ENCODE data around the gene FRS2. TPM values are rescaled to one million over a fixed set of nuclear protein-coding genes. Genes with fewer than 3 reads are reported as not detected.

The FRS2 gene
- total and polyA plus RNA-seq, 2 donors, result 8.4 to 15.9 TPM

DNA sequence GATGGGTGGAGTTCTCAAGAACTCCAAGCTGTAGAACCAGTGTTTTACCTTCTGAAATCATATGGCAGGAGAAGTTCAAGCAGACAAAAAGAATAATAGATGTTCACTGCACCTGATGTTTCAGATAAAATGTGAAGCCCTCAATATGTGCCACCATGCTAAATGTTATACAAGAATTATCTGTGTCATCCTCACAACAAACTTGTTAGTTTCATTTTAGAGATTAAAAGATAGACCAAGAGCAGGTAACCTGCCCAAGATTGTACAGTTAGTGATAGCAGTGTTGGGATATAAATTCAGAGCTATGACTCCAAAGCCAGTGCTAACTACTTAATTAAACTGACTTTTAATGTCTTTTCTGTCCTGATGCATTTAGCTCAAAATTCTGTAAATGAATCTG, 44.7 kb downstream of the FRS2 start:
- no peaks in the 10 kb centered on the region for H3K9me3 ChIP-seq (ENCODE audit: control insufficient read depth in 2 of 2, insufficient read depth in 1 of 2, low read length in 1 of 2)
- no peak for DNase-seq (ENCODE audit: low read depth in 6 of 9, low spot score in 9 of 9)
- H3K27me3 ChIP-seq (ENCODE audit: control insufficient read depth in 2 of 2, insufficient read depth in 1 of 2, low read length in 1 of 2), result no peaks in the 10 kb centered on the region
- no peak overlapping the region for H3K27ac ChIP-seq (ENCODE audit: low read depth in 1 of 2, low read length in 1 of 2)
- H3K36me3 ChIP-seq (ENCODE audit: control insufficient read depth in 2 of 2, insufficient read depth in 2 of 2, low read length in 1 of 2), result no peaks in the 10 kb centered on the region
- H3K4me1 ChIP-seq (ENCODE audit: control insufficient read depth in 2 of 2, insufficient read depth in 2 of 2, low read length in 2 of 2), result peaks cover 0 to 4% of the 10 kb centered on the region in 2 donors
- H3K4me3 ChIP-seq (ENCODE audit: low read length in 2 of 2), result no peak overlapping the region

- DNase-seq (ENCODE audit: low read depth in 6 of 9, low spot score in 9 of 9), result no peak
- H3K4me1 ChIP-seq (ENCODE audit: control insufficient read depth in 2 of 2, insufficient read depth in 2 of 2, low read length in 2 of 2), result peaks cover 0 to 4% of the 10 kb centered on the region in 2 donors
Measured at GRCh38 chr12:69515394-69515930, 45.3 kb downstream of the FRS2 start.

DNA sequence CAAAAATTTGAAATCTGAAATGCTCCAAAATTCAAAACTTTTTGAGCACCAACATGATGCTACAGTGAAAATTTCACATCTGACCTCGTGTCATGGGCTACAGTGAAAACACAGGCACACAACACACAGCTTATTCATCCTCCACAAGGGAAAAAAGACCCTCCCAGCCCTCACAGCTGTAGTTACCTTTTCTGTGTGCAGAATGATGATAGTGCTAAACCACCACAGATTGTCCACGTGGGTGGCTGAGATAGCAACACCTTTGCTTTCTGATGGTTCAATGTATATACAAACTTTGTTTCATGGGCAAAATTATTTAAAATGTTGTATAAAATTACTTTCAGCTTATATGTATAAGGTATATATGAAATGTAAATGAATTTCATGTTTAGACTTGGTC, 46.8 kb downstream of the FRS2 start:
- Histone ChIP-seq H3K4me1 (ENCODE audit: control insufficient read depth in 2 of 2, insufficient read depth in 2 of 2, low read length in 2 of 2) (peaks cover 0 to 2% of the 10 kb centered on the region in 2 donors), H3K4me3 (ENCODE audit: low read length in 2 of 2) (no peak overlapping the region), H3K27ac (ENCODE audit: low read depth in 1 of 2, low read length in 1 of 2) (no peak overlapping the region), H3K27me3 (ENCODE audit: control insufficient read depth in 2 of 2, insufficient read depth in 1 of 2, low read length in 1 of 2) (no peaks in the 10 kb centered on the region), H3K36me3 (ENCODE audit: control insufficient read depth in 2 of 2, insufficient read depth in 2 of 2, low read length in 1 of 2) (no peaks in the 10 kb centered on the region), H3K9me3 (ENCODE audit: control insufficient read depth in 2 of 2, insufficient read depth in 1 of 2, low read length in 1 of 2) (no peaks in the 10 kb centered on the region)
- no peak for DNase-seq (ENCODE audit: low read depth in 6 of 9, low spot score in 9 of 9)
- 89% methylated on average over 2 of the region's 2 CpGs for WGBS

More at GRCh38 chr12:69515394-69515930, 45.3 kb downstream of the FRS2 start:
- no peak overlapping the region for H3K4me3 ChIP-seq (ENCODE audit: low read length in 2 of 2)
- H3K9me3 ChIP-seq (ENCODE audit: control insufficient read depth in 2 of 2, insufficient read depth in 1 of 2, low read length in 1 of 2), result no peaks in the 10 kb centered on the region
- 90% methylated on average over 5 of the region's 5 CpGs for WGBS
- H3K27ac ChIP-seq (ENCODE audit: low read depth in 1 of 2, low read length in 1 of 2), result no peak overlapping the region
- no peaks in the 10 kb centered on the region for H3K36me3 ChIP-seq (ENCODE audit: control insufficient read depth in 2 of 2, insufficient read depth in 2 of 2, low read length in 1 of 2)
- no peaks in the 10 kb centered on the region for H3K27me3 ChIP-seq (ENCODE audit: control insufficient read depth in 2 of 2, insufficient read depth in 1 of 2, low read length in 1 of 2)

DNA sequence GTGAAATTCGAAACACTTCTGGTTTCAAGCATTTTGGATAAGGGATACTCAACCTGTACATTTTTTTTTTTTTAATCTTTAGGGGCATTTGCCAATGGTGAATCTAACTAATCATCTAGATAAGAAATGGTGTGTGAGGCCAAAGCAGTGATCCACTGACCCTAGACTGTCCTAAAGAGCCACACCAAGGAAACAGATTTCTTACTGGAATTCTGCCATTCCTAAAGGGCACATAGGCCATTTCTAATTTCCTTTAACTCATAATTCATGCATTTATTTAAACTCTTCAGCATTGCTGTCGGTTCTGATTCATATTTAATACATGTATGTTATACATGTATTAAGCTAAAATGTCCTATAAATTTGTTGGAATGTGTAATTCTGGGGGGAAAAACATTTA, 47.2 kb downstream of the FRS2 start:
- 97% methylated on average over 2 of the region's 2 CpGs for WGBS
- Histone ChIP-seq H3K27ac (ENCODE audit: low read depth in 1 of 2, low read length in 1 of 2) (no peak overlapping the region), H3K27me3 (ENCODE audit: control insufficient read depth in 2 of 2, insufficient read depth in 1 of 2, low read length in 1 of 2) (no peaks in the 10 kb centered on the region), H3K4me3 (ENCODE audit: low read length in 2 of 2) (no peak overlapping the region), H3K4me1 (ENCODE audit: control insufficient read depth in 2 of 2, insufficient read depth in 2 of 2, low read length in 2 of 2) (no peaks in the 10 kb centered on the region), H3K36me3 (ENCODE audit: control insufficient read depth in 2 of 2, insufficient read depth in 2 of 2, low read length in 1 of 2) (no peaks in the 10 kb centered on the region), H3K9me3 (ENCODE audit: control insufficient read depth in 2 of 2, insufficient read depth in 1 of 2, low read length in 1 of 2) (no peaks in the 10 kb centered on the region)
- no peak for DNase-seq (ENCODE audit: low read depth in 6 of 9, low spot score in 9 of 9)

DNA sequence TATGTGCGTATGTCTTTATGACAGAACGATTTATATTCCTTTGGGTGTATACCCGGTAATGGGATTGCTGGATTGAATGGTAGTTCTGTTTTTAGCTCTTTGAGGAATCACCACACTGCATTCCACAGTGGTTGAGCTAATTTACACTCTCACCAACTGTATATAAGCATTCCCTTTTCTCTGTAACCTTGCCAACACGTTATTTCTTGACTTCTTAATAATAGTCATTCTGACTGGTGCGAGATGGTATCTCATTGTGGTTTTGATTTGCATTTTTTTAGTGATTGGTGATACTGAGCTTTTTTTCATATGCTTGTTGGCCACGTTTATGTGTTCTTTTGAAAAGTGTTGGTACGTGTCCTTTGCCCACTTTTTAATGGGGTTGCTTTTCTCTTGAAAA, 49.7 kb downstream of the FRS2 start:
- no peak for DNase-seq (ENCODE audit: low read depth in 6 of 9, low spot score in 9 of 9)
- WGBS, result 97% methylated on average over 7 of the region's 7 CpGs
- Histone ChIP-seq H3K4me3 (ENCODE audit: low read length in 2 of 2) (no peak overlapping the region), H3K36me3 (ENCODE audit: control insufficient read depth in 2 of 2, insufficient read depth in 2 of 2, low read length in 1 of 2) (no peaks in the 10 kb centered on the region), H3K9me3 (ENCODE audit: control insufficient read depth in 2 of 2, insufficient read depth in 1 of 2, low read length in 1 of 2) (peaks cover 2 to 9% of the 10 kb centered on the region in 2 donors), H3K27ac (ENCODE audit: low read depth in 1 of 2, low read length in 1 of 2) (no peak overlapping the region), H3K4me1 (ENCODE audit: control insufficient read depth in 2 of 2, insufficient read depth in 2 of 2, low read length in 2 of 2) (no peaks in the 10 kb centered on the region), H3K27me3 (ENCODE audit: control insufficient read depth in 2 of 2, insufficient read depth in 1 of 2, low read length in 1 of 2) (no peaks in the 10 kb centered on the region)

GRCh38 chr12:69523433-69524330, 53.5 kb downstream of the FRS2 start:
- H3K4me1 ChIP-seq (ENCODE audit: control insufficient read depth in 2 of 2, insufficient read depth in 2 of 2, low read length in 2 of 2), result no peaks in the 10 kb centered on the region
- no peak overlapping the region for H3K27ac ChIP-seq (ENCODE audit: low read depth in 1 of 2, low read length in 1 of 2)
- no peaks in the 10 kb centered on the region for H3K27me3 ChIP-seq (ENCODE audit: control insufficient read depth in 2 of 2, insufficient read depth in 1 of 2, low read length in 1 of 2)
- WGBS, result over 99% methylated on average over 11 of the region's 11 CpGs
- no peaks in the 10 kb centered on the region for H3K36me3 ChIP-seq (ENCODE audit: control insufficient read depth in 2 of 2, insufficient read depth in 2 of 2, low read length in 1 of 2)
- no peak for DNase-seq (ENCODE audit: low read depth in 6 of 9, low spot score in 9 of 9)
- H3K4me3 ChIP-seq (ENCODE audit: low read length in 2 of 2), result no peak overlapping the region
- peaks cover 2 to 9% of the 10 kb centered on the region in 2 donors for H3K9me3 ChIP-seq (ENCODE audit: control insufficient read depth in 2 of 2, insufficient read depth in 1 of 2, low read length in 1 of 2)

DNA sequence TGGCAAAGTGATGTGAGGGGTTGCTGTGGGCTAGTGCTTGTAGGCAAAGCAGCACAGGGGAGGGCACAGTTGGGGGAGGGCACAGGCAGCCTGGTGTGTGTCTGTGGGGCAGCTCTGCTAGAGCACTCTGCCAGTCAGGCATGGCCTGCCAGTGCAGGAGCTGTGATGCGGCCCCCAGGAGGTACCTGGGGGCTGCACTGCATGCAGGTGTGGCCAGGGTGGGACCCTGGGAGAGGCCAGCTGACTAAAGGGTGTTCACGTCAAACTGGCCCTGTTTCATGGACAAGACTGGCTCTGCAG, 54.1 kb downstream of the FRS2 start:
- WGBS, result 99% methylated on average over 2 of the region's 2 CpGs
- Histone ChIP-seq H3K4me3 (ENCODE audit: low read length in 2 of 2) (no peak overlapping the region), H3K27me3 (ENCODE audit: control insufficient read depth in 2 of 2, insufficient read depth in 1 of 2, low read length in 1 of 2) (no peaks in the 10 kb centered on the region), H3K27ac (ENCODE audit: low read depth in 1 of 2, low read length in 1 of 2) (no peak overlapping the region), H3K36me3 (ENCODE audit: control insufficient read depth in 2 of 2, insufficient read depth in 2 of 2, low read length in 1 of 2) (no peaks in the 10 kb centered on the region), H3K4me1 (ENCODE audit: control insufficient read depth in 2 of 2, insufficient read depth in 2 of 2, low read length in 2 of 2) (no peaks in the 10 kb centered on the region), H3K9me3 (ENCODE audit: control insufficient read depth in 2 of 2, insufficient read depth in 1 of 2, low read length in 1 of 2) (peaks cover 2 to 9% of the 10 kb centered on the region in 2 donors)
- DNase-seq (ENCODE audit: low read depth in 6 of 9, low spot score in 9 of 9), result no peak

DNA sequence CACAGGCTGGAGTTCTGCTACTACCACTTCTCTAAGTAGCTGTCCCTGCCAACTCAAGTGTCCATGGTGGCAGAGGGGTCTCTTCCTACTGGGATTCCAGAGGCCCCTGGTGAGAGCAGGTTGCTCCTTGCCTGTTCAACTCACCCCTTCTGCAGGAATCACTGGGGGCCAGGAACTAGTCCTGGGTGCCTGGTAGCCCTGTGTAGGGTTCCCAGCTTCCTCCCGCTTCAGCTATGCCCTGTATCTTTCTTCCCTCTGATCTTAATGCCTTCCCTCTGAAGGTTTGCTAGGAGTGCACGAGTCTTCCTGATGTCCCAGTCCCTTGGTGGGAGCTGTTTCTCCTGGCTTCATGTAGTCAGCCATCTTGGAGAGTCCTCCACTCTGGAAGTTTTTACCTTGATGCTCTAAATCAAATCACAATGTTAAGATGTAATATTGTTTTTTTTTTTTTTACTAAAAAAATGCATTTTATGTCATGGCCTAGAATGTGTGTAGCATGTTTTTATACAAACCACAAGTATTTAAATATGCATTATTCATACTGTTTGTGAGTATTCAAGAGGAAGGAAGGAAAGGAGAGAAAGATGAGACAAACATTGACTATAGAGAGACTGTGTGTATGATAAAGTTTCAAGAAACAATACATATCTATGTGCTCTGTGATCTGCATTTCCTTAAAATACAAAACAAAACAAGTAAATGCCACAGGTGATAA, 54.7 kb downstream of the FRS2 start:
- H3K4me3 ChIP-seq (ENCODE audit: low read length in 2 of 2), result no peak overlapping the region
- H3K9me3 ChIP-seq (ENCODE audit: control insufficient read depth in 2 of 2, insufficient read depth in 1 of 2, low read length in 1 of 2), result peaks cover 2 to 9% of the 10 kb centered on the region in 2 donors
- H3K36me3 ChIP-seq (ENCODE audit: control insufficient read depth in 2 of 2, insufficient read depth in 2 of 2, low read length in 1 of 2), result no peaks in the 10 kb centered on the region
- no peak for DNase-seq (ENCODE audit: low read depth in 6 of 9, low spot score in 9 of 9)
- H3K4me1 ChIP-seq (ENCODE audit: control insufficient read depth in 2 of 2, insufficient read depth in 2 of 2, low read length in 2 of 2), result no peaks in the 10 kb centered on the region
- 98% methylated on average over 2 of the region's 2 CpGs for WGBS
- no peaks in the 10 kb centered on the region for H3K27me3 ChIP-seq (ENCODE audit: control insufficient read depth in 2 of 2, insufficient read depth in 1 of 2, low read length in 1 of 2)
- no peak overlapping the region for H3K27ac ChIP-seq (ENCODE audit: low read depth in 1 of 2, low read length in 1 of 2)
